ENCODE results near the gene ELOB.

GRCh38 chr16:2791174-2791573, 14.1 kb upstream of the ELOB start:
- TF ChIP-seq CTCF (IDR thresholded peaks at IDR 0.05) (no peak), POLR2A (IDR thresholded peaks at IDR 0.05) (no peak), POLR2AphosphoS5 (IDR thresholded peaks at IDR 0.05) (no peak)
